ENCODE data around the gene IL1RN. TPM values are rescaled to one million over a fixed set of nuclear protein-coding genes. Genes with fewer than 3 reads are reported as not detected.

IL1RN gene
- total and polyA plus RNA-seq, 10 of the 15 experiments (the other 5 are each of a cell fraction or from before 2014, with no cell fraction given), result 0.04 TPM; not detected in 7

DNA sequence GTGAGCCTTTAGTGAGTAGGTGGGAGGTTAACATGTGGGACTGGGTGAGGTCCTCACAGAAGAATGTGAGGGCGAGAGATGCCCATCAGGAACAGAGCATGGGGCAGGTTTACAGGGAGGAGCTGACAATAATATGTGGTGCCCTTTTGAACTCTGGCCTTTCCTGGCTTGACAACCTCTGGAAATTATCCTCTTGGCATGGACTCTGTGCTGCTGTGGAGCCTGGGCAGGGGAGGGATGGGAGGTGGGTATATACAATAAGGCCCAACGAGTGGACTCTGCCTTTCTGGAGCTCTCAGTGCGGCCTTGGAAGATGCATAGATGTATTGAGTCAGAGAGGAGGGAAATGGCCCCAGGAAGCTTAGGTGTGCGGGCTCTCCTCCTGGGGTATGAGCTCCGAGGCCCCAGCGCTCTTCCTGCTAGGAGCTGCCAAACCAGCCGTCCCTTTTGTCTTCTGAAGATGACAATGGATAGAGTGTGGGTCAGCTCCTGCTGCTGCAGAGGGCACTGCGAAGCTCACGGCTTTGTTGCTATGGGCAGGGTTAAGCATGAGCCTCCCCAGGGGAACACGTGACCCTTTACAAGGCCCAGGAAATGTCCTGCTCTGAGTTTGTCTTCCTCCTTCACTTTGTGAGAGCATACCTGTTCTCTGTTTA is 37.7 kb downstream of the IL1RN start:
- no peak overlapping the region for H3K4me2 ChIP-seq (ENCODE audit: control insufficient read depth, insufficient read depth)
- DNase-seq (ENCODE audit: low read depth, low spot score) (no peak), ATAC-seq (peak; percentile 79), FAIRE-seq (no peak)
- H3K79me2 ChIP-seq (ENCODE audit: control insufficient read depth, insufficient read depth, low read length), result no peaks in the 10 kb centered on the region
- in situ Hi-C loops (cut with MboI), result no loop called here
- WGBS (ENCODE audit: insufficient coverage, insufficient replicate concordance, low lambda C conversion rate, missing lambda C conversion rate), result 58% methylated on average over 10 of the region's 10 CpGs
- SMC1A ChIA-PET (ENCODE audit: uncharacterized antibody, unreplicated experiment), result interaction anchor here (0.9 to 1.8 kb wide), 6 partner anchors 9 to 559 kb away, joined by 3 to 4 read pairs (median 3); no protein-coding TSS in a partner anchor
- H3K9ac ChIP-seq (ENCODE audit: control insufficient read depth, insufficient read depth, low read length), result no peak overlapping the region
- H3K4me3 ChIP-seq, result no peak overlapping the region
- H2AFZ ChIP-seq (ENCODE audit: control insufficient read depth, low read depth, low read length), result no peak overlapping the region
- H3K4me1 ChIP-seq (ENCODE audit: control insufficient read depth, insufficient read depth, low read length), result peaks cover 11% of the 10 kb centered on the region
- no TSS peak for BruUV-seq (replicated peaks)
- intact Hi-C loops (cut with micrococcal nuclease; ENCODE audit: unreplicated experiment), result no loop called here
- no peak overlapping the region for H3K27ac ChIP-seq (ENCODE audit: control insufficient read depth, insufficient read depth)
- H3K36me3 ChIP-seq (ENCODE audit: control insufficient read depth in 2 of 2, insufficient read depth in 2 of 2, low read length in 1 of 2), result no peaks in the 10 kb centered on the region
- POLR2A ChIA-PET, result interaction anchor here (1.8 kb wide), 1 partner anchor 9 kb away, joined by 7 read pairs; the partner anchor contains the start of gene PSD4
- H3K27me3 ChIP-seq (replicated peaks in 1 of 2; ENCODE audit: control insufficient read depth in 2 of 2, insufficient read depth in 2 of 2, low read length in 1 of 2), result no peaks in the 10 kb centered on the region
- H4K20me1 ChIP-seq (ENCODE audit: control insufficient read depth, insufficient read depth), result no peaks in the 10 kb centered on the region
- no peaks in the 10 kb centered on the region for H3K9me3 ChIP-seq (replicated peaks; ENCODE audit: control insufficient read depth, insufficient read depth, low read length)
- TF ChIP-seq, protein P1, sequence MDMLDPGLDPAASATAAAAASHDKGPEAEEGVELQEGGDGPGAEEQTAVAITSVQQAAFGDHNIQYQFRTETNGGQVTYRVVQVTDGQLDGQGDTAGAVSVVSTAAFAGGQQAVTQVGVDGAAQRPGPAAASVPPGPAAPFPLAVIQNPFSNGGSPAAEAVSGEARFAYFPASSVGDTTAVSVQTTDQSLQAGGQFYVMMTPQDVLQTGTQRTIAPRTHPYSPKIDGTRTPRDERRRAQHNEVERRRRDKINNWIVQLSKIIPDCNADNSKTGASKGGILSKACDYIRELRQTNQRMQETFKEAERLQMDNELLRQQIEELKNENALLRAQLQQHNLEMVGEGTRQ (IDR thresholded peaks at IDR 0.05; ENCODE audit: borderline replicate concordance, low read depth, low read length), result peak; percentile 28; the same call in 1 of the 2 replicates
- TF ChIP-seq, protein P2, sequence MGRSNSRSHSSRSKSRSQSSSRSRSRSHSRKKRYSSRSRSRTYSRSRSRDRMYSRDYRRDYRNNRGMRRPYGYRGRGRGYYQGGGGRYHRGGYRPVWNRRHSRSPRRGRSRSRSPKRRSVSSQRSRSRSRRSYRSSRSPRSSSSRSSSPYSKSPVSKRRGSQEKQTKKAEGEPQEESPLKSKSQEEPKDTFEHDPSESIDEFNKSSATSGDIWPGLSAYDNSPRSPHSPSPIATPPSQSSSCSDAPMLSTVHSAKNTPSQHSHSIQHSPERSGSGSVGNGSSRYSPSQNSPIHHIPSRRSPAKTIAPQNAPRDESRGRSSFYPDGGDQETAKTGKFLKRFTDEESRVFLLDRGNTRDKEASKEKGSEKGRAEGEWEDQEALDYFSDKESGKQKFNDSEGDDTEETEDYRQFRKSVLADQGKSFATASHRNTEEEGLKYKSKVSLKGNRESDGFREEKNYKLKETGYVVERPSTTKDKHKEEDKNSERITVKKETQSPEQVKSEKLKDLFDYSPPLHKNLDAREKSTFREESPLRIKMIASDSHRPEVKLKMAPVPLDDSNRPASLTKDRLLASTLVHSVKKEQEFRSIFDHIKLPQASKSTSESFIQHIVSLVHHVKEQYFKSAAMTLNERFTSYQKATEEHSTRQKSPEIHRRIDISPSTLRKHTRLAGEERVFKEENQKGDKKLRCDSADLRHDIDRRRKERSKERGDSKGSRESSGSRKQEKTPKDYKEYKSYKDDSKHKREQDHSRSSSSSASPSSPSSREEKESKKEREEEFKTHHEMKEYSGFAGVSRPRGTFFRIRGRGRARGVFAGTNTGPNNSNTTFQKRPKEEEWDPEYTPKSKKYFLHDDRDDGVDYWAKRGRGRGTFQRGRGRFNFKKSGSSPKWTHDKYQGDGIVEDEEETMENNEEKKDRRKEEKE (IDR thresholded peaks at IDR 0.05), result no peak
- peak; percentile 65; the same call in 1 of the 2 replicates for TF ChIP-seq RAD51 (IDR thresholded peaks at IDR 0.05)
- CTCF ChIA-PET, result interaction anchor here (0.7 to 5.4 kb wide), 3 partner anchors 9 to 33 kb away, joined by 3 to 29 read pairs (median 5); partner anchors contain the start of gene PSD4
- RAD21 ChIA-PET (ENCODE audit: unreplicated experiment), result interaction anchor here (1.0 kb wide), 1 partner anchor 27 kb away, joined by 5 read pairs; no protein-coding TSS in a partner anchor

Measured in GM12878 (cell line).